HepG2 (cell line): ENCODE measurements around the gene MIA3. TPM values are rescaled to one million over a fixed set of nuclear protein-coding genes. Genes with fewer than 3 reads are reported as not detected.
A peak's percentile ranks its signal among the peaks of the same experiment; 100 is the strongest.

Source experiments
- DNMT1 ChIP-seq: sonication (generic); formaldehyde crosslinking; IDR thresholded peaks from 2 replicates; pipeline ENCODE4 v1.5.1; 2020; ENCODE audit warnings: mild to moderate bottlenecking, missing genetic modification reagents
- GFI1 ChIP-seq: sonication (generic); formaldehyde crosslinking; IDR thresholded peaks from 2 replicates; pipeline ENCODE4 v1.5.0; 2020; ENCODE audit warnings: missing genetic modification reagents, mild to moderate bottlenecking, borderline replicate concordance
- GTF2F1 ChIP-seq: fragments of 150-350 bp; IDR thresholded peaks from 2 replicates; pipeline ENCODE4 v1.6.1; 2014; ENCODE audit warnings: low read length
- HDAC6 ChIP-seq: fragments of 200-600 bp; sonication (generic); IDR thresholded peaks from 2 replicates; pipeline ENCODE4 v1.7.0; 2017; ENCODE audit warnings: mild to moderate bottlenecking, antibody characterized with exemption, low read length, low read depth
- KDM5B ChIP-seq: sonication (generic); formaldehyde crosslinking; IDR thresholded peaks from 2 replicates; pipeline ENCODE4 v1.4.0; 2020; ENCODE audit warnings: missing genetic modification reagents, mild to moderate bottlenecking, borderline replicate concordance
- MED13 ChIP-seq: sonication (generic); formaldehyde crosslinking; IDR thresholded peaks from 2 replicates; pipeline ENCODE4 v1.5.0; 2020; ENCODE audit warnings: missing genetic modification reagents
- MLLT10 ChIP-seq: sonication (generic); formaldehyde crosslinking; IDR thresholded peaks from 2 replicates; pipeline ENCODE4 v1.4.0; 2020; ENCODE audit warnings: missing genetic modification reagents
- MTA3 ChIP-seq: sonication (generic); formaldehyde crosslinking; IDR thresholded peaks from 2 replicates; pipeline ENCODE4 v1.4.0; 2020; ENCODE audit warnings: missing genetic modification reagents
- MXD4 ChIP-seq: IDR thresholded peaks from 2 replicates; pipeline ENCODE4 v1.6.1; 2016; ENCODE audit warnings: mild to moderate bottlenecking, missing biosample characterization, missing genetic modification reagents
- RFX5 ChIP-seq: IDR thresholded peaks from 2 replicates; pipeline ENCODE4 v1.6.1; 2011; ENCODE audit warnings: low read depth, low read length, improper control_type of control experiment
- ZBTB7B ChIP-seq: sonication (generic); formaldehyde crosslinking; IDR thresholded peaks from 2 replicates; pipeline ENCODE4 v1.4.0; 2020; ENCODE audit warnings: missing genetic modification reagents
- ZNF431 ChIP-seq: sonication (generic); formaldehyde crosslinking; IDR thresholded peaks from 2 replicates; pipeline ENCODE4 v1.9.0; 2022; ENCODE audit warnings: missing genetic modification reagents, low read depth, mild to moderate bottlenecking, borderline replicate concordance
- ZNF501 ChIP-seq: sonication (generic); formaldehyde crosslinking; IDR thresholded peaks from 2 replicates; pipeline ENCODE4 v1.5.1; 2020; ENCODE audit warnings: mild to moderate bottlenecking, moderate library complexity, missing genetic modification reagents
- ZNF777 ChIP-seq: sonication (generic); formaldehyde crosslinking; IDR thresholded peaks from 2 replicates; pipeline ENCODE4 v1.4.0; 2020; ENCODE audit warnings: missing genetic modification reagents
- polyA plus RNA-seq, 8 experiments: library from polyadenylated mRNA; depleted of rRNA in 3 of 8; stranded (reverse) in 7 of 8; unstranded in 1 of 8; fragments of >200 nt; fragmentation: Illumina TruSeq in 4 of 8; extraction: Trizol in 4 of 8; gene quantifications; 2 replicates each; pipeline versions ENCODE4 v1.2.1 to v1.2.3, GENCODE V29; 2011 to 2016; ENCODE audit warnings: low read depth in 4 of 8, missing spikeins in 1 of 8, mixed read lengths in 1 of 8; ENCODE audit not compliant: insufficient read depth in 1 of 8
- total RNA-seq, 5 experiments: library from RNA; depleted of rRNA; stranded (reverse); fragments of >200 nt; fragmentation: Illumina TruSeq; extraction: Trizol; gene quantifications; 2 replicates each; pipeline ENCODE4 v1.2.3, GENCODE V29; 2016; ENCODE audit warnings: low read depth in 1 of 5
- TF ChIP-seq, protein P1 (sequence below): sonication (generic); formaldehyde crosslinking; IDR thresholded peaks from 2 replicates; pipeline ENCODE4 v1.8.0; 2022; ENCODE audit warnings: mild to moderate bottlenecking, missing genetic modification reagents
- TF ChIP-seq, protein P2 (sequence below): IDR thresholded peaks from 2 replicates; pipeline ENCODE4 v1.6.1; 2016; ENCODE audit warnings: low read depth, missing genetic modification reagents, missing compliant biosample characterization
- TF ChIP-seq, protein P3 (sequence below): IDR thresholded peaks from 2 replicates; pipeline ENCODE4 v1.6.1; 2016; ENCODE audit warnings: low read depth, borderline replicate concordance
- TF ChIP-seq, protein P4 (sequence below): IDR thresholded peaks from 2 replicates; pipeline ENCODE4 v1.6.1; 2016; ENCODE audit warnings: missing biosample characterization, missing genetic modification reagents, low read depth
- TF ChIP-seq, protein P5 (sequence below): fragments of 450-650 bp; IDR thresholded peaks from 2 replicates; pipeline ENCODE4 v1.6.1; 2017

Gene MIA3
- total and polyA plus RNA-seq, 2 of the 13 experiments (the other 11 are each of a cell fraction or from before 2014, with no cell fraction given), result 45.6 to 48.7 TPM

DNA sequence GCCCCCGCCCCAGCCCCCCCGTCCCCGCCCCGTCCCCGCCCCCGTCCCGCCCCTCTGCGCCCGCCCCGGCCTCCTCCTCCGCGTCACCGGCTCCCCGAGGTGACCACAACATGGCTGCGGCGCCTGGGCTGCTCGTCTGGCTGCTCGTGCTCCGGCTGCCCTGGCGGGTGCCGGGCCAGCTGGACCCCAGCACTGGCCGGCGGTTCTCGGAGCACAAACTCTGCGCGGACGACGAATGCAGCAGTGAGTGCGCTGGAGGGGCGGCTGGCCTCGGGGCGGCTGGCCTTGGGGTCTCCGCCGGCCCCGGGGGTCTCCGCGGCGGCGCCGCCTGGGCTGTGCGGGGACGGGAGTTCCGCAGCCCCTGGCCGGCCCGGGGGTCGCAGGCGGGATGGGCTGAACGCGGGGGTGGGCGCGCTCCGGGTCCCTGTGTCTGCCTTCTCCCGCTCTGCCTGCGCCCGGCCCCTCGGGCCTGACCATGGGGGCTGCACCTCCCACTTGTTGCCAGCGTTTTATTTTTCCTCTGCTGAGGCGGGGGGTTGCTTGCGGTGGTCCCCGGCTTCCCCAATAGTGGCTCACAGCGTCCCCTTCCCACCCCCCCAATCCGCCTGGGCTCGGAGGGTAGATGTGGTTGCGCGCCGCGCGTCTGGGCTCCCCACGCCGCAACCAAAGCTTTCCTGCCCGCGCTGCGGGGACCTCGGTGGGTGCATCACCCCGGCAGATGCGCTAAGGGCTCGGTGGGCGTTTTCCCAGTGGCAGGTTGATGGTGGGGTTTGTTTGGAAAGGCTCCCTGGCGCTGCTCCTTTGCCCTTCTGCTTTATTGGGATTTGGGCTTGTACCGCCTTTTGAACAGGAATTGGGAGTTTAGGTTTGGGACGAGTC is at the start of gene MIA3 (continued):
- TF ChIP-seq MLLT10 (CRISPR knock-in tag) (no peak), MTA3 (no peak), KDM5B (0 out of 2 replicates have a peak, but pooled peaks have one; percentile 6), ZNF431 (CRISPR knock-in tag) (no peak), ZBTB7B (CRISPR knock-in tag) (peak; percentile 30; the same call in 1 of the 2 replicates), MXD4 (peak; percentile 20; the same call in 1 of the 2 replicates), ZNF777 (CRISPR knock-in tag) (peak; percentile 66; the same call in 1 of the 2 replicates), GFI1 (CRISPR knock-in tag) (no peak), MED13 (no peak), DNMT1 (no peak), RFX5 (no peak), GTF2F1 (no peak), ZNF501 (CRISPR knock-in tag) (no peak), HDAC6 (no peak)
- TF ChIP-seq, protein P1, sequence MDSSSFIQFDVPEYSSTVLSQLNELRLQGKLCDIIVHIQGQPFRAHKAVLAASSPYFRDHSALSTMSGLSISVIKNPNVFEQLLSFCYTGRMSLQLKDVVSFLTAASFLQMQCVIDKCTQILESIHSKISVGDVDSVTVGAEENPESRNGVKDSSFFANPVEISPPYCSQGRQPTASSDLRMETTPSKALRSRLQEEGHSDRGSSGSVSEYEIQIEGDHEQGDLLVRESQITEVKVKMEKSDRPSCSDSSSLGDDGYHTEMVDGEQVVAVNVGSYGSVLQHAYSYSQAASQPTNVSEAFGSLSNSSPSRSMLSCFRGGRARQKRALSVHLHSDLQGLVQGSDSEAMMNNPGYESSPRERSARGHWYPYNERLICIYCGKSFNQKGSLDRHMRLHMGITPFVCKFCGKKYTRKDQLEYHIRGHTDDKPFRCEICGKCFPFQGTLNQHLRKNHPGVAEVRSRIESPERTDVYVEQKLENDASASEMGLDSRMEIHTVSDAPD (CRISPR knock-in tag), result no peak
- TF ChIP-seq, protein P2, sequence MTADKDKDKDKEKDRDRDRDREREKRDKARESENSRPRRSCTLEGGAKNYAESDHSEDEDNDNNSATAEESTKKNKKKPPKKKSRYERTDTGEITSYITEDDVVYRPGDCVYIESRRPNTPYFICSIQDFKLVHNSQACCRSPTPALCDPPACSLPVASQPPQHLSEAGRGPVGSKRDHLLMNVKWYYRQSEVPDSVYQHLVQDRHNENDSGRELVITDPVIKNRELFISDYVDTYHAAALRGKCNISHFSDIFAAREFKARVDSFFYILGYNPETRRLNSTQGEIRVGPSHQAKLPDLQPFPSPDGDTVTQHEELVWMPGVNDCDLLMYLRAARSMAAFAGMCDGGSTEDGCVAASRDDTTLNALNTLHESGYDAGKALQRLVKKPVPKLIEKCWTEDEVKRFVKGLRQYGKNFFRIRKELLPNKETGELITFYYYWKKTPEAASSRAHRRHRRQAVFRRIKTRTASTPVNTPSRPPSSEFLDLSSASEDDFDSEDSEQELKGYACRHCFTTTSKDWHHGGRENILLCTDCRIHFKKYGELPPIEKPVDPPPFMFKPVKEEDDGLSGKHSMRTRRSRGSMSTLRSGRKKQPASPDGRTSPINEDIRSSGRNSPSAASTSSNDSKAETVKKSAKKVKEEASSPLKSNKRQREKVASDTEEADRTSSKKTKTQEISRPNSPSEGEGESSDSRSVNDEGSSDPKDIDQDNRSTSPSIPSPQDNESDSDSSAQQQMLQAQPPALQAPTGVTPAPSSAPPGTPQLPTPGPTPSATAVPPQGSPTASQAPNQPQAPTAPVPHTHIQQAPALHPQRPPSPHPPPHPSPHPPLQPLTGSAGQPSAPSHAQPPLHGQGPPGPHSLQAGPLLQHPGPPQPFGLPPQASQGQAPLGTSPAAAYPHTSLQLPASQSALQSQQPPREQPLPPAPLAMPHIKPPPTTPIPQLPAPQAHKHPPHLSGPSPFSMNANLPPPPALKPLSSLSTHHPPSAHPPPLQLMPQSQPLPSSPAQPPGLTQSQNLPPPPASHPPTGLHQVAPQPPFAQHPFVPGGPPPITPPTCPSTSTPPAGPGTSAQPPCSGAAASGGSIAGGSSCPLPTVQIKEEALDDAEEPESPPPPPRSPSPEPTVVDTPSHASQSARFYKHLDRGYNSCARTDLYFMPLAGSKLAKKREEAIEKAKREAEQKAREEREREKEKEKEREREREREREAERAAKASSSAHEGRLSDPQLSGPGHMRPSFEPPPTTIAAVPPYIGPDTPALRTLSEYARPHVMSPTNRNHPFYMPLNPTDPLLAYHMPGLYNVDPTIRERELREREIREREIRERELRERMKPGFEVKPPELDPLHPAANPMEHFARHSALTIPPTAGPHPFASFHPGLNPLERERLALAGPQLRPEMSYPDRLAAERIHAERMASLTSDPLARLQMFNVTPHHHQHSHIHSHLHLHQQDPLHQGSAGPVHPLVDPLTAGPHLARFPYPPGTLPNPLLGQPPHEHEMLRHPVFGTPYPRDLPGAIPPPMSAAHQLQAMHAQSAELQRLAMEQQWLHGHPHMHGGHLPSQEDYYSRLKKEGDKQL (CRISPR knock-in tag), result no peak
- TF ChIP-seq, protein P3, sequence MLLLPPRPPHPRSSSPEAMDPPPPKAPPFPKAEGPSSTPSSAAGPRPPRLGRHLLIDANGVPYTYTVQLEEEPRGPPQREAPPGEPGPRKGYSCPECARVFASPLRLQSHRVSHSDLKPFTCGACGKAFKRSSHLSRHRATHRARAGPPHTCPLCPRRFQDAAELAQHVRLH (CRISPR knock-in tag), result peak; percentile 22; the same call in 1 of the 2 replicates
- TF ChIP-seq, protein P4, sequence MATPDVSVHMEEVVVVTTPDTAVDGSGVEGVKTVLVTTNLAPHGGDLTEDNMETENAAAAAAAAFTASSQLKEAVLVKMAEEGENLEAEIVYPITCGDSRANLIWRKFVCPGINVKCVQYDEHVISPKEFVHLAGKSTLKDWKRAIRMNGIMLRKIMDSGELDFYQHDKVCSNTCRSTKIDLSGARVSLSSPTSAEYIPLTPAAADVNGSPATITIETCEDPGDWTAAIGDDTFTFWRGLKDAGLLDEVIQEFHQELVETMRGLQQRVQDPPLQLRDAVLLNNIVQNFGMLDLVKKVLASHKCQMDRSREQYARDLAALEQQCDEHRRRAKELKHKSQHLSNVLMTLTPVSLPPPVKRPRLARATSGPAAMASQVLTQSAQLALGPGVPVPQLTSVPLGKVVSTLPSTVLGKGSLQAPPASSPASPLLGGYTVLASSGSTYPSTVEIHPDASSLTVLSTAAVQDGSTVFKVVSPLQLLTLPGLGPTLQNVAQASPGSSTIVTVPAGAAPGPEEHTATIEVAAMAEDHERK (CRISPR knock-in tag), result no peak
- TF ChIP-seq, protein P5, sequence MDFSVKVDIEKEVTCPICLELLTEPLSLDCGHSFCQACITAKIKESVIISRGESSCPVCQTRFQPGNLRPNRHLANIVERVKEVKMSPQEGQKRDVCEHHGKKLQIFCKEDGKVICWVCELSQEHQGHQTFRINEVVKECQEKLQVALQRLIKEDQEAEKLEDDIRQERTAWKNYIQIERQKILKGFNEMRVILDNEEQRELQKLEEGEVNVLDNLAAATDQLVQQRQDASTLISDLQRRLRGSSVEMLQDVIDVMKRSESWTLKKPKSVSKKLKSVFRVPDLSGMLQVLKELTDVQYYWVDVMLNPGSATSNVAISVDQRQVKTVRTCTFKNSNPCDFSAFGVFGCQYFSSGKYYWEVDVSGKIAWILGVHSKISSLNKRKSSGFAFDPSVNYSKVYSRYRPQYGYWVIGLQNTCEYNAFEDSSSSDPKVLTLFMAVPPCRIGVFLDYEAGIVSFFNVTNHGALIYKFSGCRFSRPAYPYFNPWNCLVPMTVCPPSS, result no peak
